ENCODE data around the gene FAM20C. TPM values are rescaled to one million over a fixed set of nuclear protein-coding genes. Genes with fewer than 3 reads are reported as not detected.

The FAM20C gene
- total and polyA plus RNA-seq, 2 of the 8 experiments (the other 6 are each of a cell fraction or from before 2014, with no cell fraction given), result 9.5 to 34.8 TPM

DNA sequence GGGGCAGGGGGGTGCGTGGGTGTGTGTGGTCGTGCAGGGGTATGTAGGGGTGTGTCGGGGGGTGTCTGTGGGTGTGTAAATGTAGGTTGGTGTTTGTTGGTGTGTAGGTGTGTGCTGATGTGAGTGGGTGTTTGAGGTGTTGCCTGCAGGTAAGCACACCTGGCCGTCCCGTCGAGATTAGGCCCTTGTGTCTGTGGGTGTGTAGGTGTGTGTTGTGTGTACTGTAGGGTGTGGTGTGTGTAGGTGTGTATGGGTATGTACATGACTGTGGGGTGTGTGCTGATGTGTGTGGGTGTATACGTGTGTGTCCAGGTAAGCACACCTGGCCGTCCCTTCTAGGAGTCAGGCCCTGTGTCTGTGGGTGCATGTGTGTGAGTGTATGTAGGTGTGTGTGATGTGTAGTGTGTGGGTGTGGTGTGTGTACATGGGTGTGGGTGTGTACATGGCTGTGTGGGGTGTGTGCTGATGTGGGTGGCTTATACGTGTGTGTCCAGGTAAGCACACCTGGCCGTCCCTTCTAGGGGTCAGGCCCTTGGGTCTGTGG, 15.8 kb downstream of the FAM20C start:
- H3K9ac ChIP-seq (replicated peaks in 1 of 4; ENCODE audit: extremely low read depth in 1 of 4, low read depth in 3 of 4, low read length in 3 of 4), result no peak overlapping the region
- H3K79me2 ChIP-seq (ENCODE audit: control insufficient read depth in 1 of 2, insufficient read depth in 2 of 2, low read length in 2 of 2), result peaks cover 0 to 4% of the 10 kb centered on the region in 2 experiments; a peak in 1 of 4 replicates
- ChIA-PET CTCF (ENCODE audit: partially characterized antibody) (interaction anchor here (0.6 to 4.3 kb wide), 18 partner anchors 9 to 638 kb away, joined by 3 to 37 read pairs (median 6); no protein-coding TSS in a partner anchor), POLR2A (ENCODE audit: partially characterized antibody) (interaction anchor here (1.1 kb wide), 1 partner anchor 12 kb away, joined by 3 read pairs; no protein-coding TSS in a partner anchor)
- peak overlapping the region; percentile 81 for H2BK5ac ChIP-seq (ENCODE audit: low read depth, low read length)
- no peaks in the 10 kb centered on the region for H3K27me3 ChIP-seq (replicated peaks in 1 of 4; ENCODE audit: control insufficient read depth in 3 of 4, extremely low read depth in 1 of 4, insufficient read depth in 3 of 4, low read length in 3 of 4)
- no peak overlapping the region for H4K5ac ChIP-seq (ENCODE audit: insufficient read length, low read depth, low read length)
- H3K4me1 ChIP-seq (replicated peaks in 1 of 4; ENCODE audit: control insufficient read depth in 3 of 4, insufficient read depth in 4 of 4, low read length in 3 of 4), result peaks cover 0 to 4% (median 0%) of the 10 kb centered on the region in 4 experiments; a peak in 1 of 7 replicates
- H4K91ac ChIP-seq (replicated peaks; ENCODE audit: insufficient read length, low read length), result no peak overlapping the region
- peaks cover 0 to 23% (median 3%) of the 10 kb centered on the region in 4 experiments; a peak in 3 of 8 replicates for H3K36me3 ChIP-seq (ENCODE audit: control insufficient read depth in 2 of 4, insufficient read depth in 4 of 4, low read length in 3 of 4)
- no peak overlapping the region for H2AFZ ChIP-seq (ENCODE audit: low read length)
- peaks cover 2 to 8% of the 10 kb centered on the region in 2 experiments; a peak in 2 of 4 replicates for H3K9me3 ChIP-seq (ENCODE audit: insufficient read depth in 2 of 2, low read depth in 1 of 2, low read length in 1 of 2)
- no peak for FAIRE-seq
- no peak overlapping the region for H2BK12ac ChIP-seq (ENCODE audit: low read depth, low read length)
- TF ChIP-seq PHF8 (conservative IDR thresholded peaks at IDR 0.05; ENCODE audit: low read depth, low read length), result no peak
- TF ChIP-seq CTBP2 (IDR thresholded peaks at IDR 0.05; ENCODE audit: borderline replicate concordance, insufficient read depth, insufficient read length, low read length), result no peak
- H3K79me1 ChIP-seq (ENCODE audit: low read depth, low read length), result no peaks in the 10 kb centered on the region; the same call in 1 of the 2 replicates
- no peak overlapping the region for H3K56ac ChIP-seq (replicated peaks; ENCODE audit: insufficient read length, low read depth, low read length)
- H3K4me2 ChIP-seq (ENCODE audit: insufficient read depth in 1 of 2, low read depth in 2 of 2, low read length in 2 of 2), result no peak overlapping the region
- DNase-seq (ENCODE audit: low read depth in 1 of 2, low spot score in 2 of 2), result no peak
- peaks cover 0 to 11% of the 10 kb centered on the region in 2 experiments for H4K20me1 ChIP-seq (replicated peaks in 1 of 2; ENCODE audit: control insufficient read depth in 1 of 2, insufficient read depth in 2 of 2, low read length in 2 of 2)
- H3K23ac ChIP-seq (ENCODE audit: insufficient read length), result no peak overlapping the region
- H3K23me2 ChIP-seq (ENCODE audit: low read depth, low read length), result peaks cover 2% of the 10 kb centered on the region; the same call in 1 of the 2 replicates
- no peak overlapping the region; the same call in 1 of the 2 replicates for H3K18ac ChIP-seq (ENCODE audit: extremely low read depth, low read length)
- H3K4me3 ChIP-seq (ENCODE audit: extremely low read depth in 1 of 4, insufficient read depth in 2 of 4, low read depth in 3 of 4, low read length in 4 of 4), result no peak overlapping the region
- H4K8ac ChIP-seq (ENCODE audit: extremely low read depth, insufficient read depth, low read length), result no peak overlapping the region
- no peak overlapping the region for H3K27ac ChIP-seq (ENCODE audit: low read depth, low read length)
- peak overlapping the region; percentile 53; the same call in 1 of the 2 replicates for H2AK5ac ChIP-seq (ENCODE audit: low read depth, low read length)
- H3K14ac ChIP-seq (ENCODE audit: insufficient read length), result no peak overlapping the region
- H2BK20ac ChIP-seq (ENCODE audit: low read length), result no peak overlapping the region
- 84% methylated on average over 7 of the region's 10 CpGs; no CpG with 5 or more reads in 1 of the 2 experiments for WGBS, 2 experiments (ENCODE audit: extremely low coverage in 1 of 2, insufficient coverage in 1 of 2, insufficient read length in 1 of 2, insufficient replicate concordance in 2 of 2, low coverage in 1 of 2, low lambda C conversion rate in 2 of 2, missing lambda C conversion rate in 1 of 2)
- no peak overlapping the region for H2BK120ac ChIP-seq (replicated peaks; ENCODE audit: low read depth, low read length)
- H2BK15ac ChIP-seq (ENCODE audit: low read length), result peak overlapping the region; percentile 61; the same call in 1 of the 2 replicates
- no peak overlapping the region for H3K4ac ChIP-seq (replicated peaks; ENCODE audit: insufficient read length, low read depth, low read length)
